Glutamatergic neuron (in vitro differentiated cells): ENCODE results near the gene PTPN13. TPM values are rescaled to one million over a fixed set of nuclear protein-coding genes. Genes with fewer than 3 reads are reported as not detected.

Experiments
- DNase-seq: peaks from one replicate; pipeline ENCODE4 v3.0.0; 2022
- H3K27ac Mint-ChIP-seq: one replicate; pipeline ENCODE4 v1.8.0; 2020; ENCODE audit warnings: mild to moderate bottlenecking, mixed read lengths, inconsistent platforms; ENCODE audit not compliant: unreplicated experiment
- H3K27me3 Mint-ChIP-seq: one replicate; pipeline ENCODE4 v1.8.0; 2020; ENCODE audit warnings: mild to moderate bottlenecking, moderate library complexity, mixed read lengths, inconsistent platforms; ENCODE audit not compliant: unreplicated experiment
- H3K36me3 Mint-ChIP-seq: one replicate; pipeline ENCODE4 v1.8.0; 2020; ENCODE audit warnings: mild to moderate bottlenecking, mixed read lengths, inconsistent platforms; ENCODE audit not compliant: unreplicated experiment
- H3K4me1 Mint-ChIP-seq: one replicate; pipeline ENCODE4 v1.8.0; 2020; ENCODE audit warnings: mild to moderate bottlenecking, low read depth, mixed read lengths, inconsistent platforms; ENCODE audit not compliant: unreplicated experiment
- H3K4me3 Mint-ChIP-seq: one replicate; pipeline ENCODE4 v1.8.0; 2020; ENCODE audit warnings: mild to moderate bottlenecking, mixed read lengths, inconsistent platforms; ENCODE audit not compliant: unreplicated experiment
- H3K9me3 Mint-ChIP-seq: one replicate; pipeline ENCODE4 v1.8.0; 2020; ENCODE audit warnings: mild to moderate bottlenecking, moderate library complexity, mixed read lengths, inconsistent platforms; ENCODE audit not compliant: unreplicated experiment
- CTCF ChIP-seq: fragments of 200-600 bp; sonication (generic); IDR thresholded peaks from one replicate; pipeline ENCODE4 v1.5.0; 2021; ENCODE audit not compliant: partially characterized antibody, unreplicated experiment
- total RNA-seq: library from RNA; stranded (reverse); fragmentation: NEBNext Ultra II Directional; extraction: Animal tissue kit (Norgen Biotek cat#: 25700); gene quantifications from one replicate; pipeline ENCODE4 v1.2.1, GENCODE V29; 2021; ENCODE audit not compliant: unreplicated experiment

Gene PTPN13
- total RNA-seq, 1 donor from 2014 or later = 44.1 TPM

- Mint-ChIP-seq H3K9me3 (no peaks in the 10 kb centered on the region), H3K27me3 (no peaks in the 10 kb centered on the region), H3K36me3 (peaks cover 6% of the 10 kb centered on the region), H3K27ac (no peak overlapping the region), H3K4me3 (no peak overlapping the region), H3K4me1 (no peaks in the 10 kb centered on the region)
- no peak for DNase-seq
- TF ChIP-seq CTCF = no peak
Measured at GRCh38 chr4:86818841-86819240, 224.7 kb downstream of the PTPN13 start.

GRCh38 chr4:86819561-86819960 lies 225.4 kb downstream of the PTPN13 start:
- H3K4me1 Mint-ChIP-seq = no peaks in the 10 kb centered on the region
- H3K9me3 Mint-ChIP-seq = no peaks in the 10 kb centered on the region
- no peak for TF ChIP-seq CTCF
- H3K27ac Mint-ChIP-seq = no peak overlapping the region
- H3K4me3 Mint-ChIP-seq = no peak overlapping the region
- DNase-seq = no peak
- H3K36me3 Mint-ChIP-seq = peaks cover 6% of the 10 kb centered on the region
- no peaks in the 10 kb centered on the region for H3K27me3 Mint-ChIP-seq

- no peak for DNase-seq
- Mint-ChIP-seq H3K27ac (no peak overlapping the region), H3K27me3 (no peaks in the 10 kb centered on the region), H3K36me3 (no peaks in the 10 kb centered on the region), H3K4me3 (no peak overlapping the region), H3K4me1 (no peaks in the 10 kb centered on the region), H3K9me3 (no peaks in the 10 kb centered on the region)
- no peak for TF ChIP-seq CTCF
Measured at GRCh38 chr4:86821151-86821550, 227.0 kb downstream of the PTPN13 start.

GRCh38 chr4:86822136-86822535 lies 228.0 kb downstream of the PTPN13 start:
- no peaks in the 10 kb centered on the region for H3K36me3 Mint-ChIP-seq

GRCh38 chr4:86825511-86825910 lies 231.4 kb downstream of the PTPN13 start:
- DNase-seq = no peak
- H3K4me3 Mint-ChIP-seq = no peak overlapping the region
- TF ChIP-seq CTCF = no peak
- H3K27me3 Mint-ChIP-seq = no peaks in the 10 kb centered on the region
- H3K9me3 Mint-ChIP-seq = no peaks in the 10 kb centered on the region
- H3K36me3 Mint-ChIP-seq = no peaks in the 10 kb centered on the region
- H3K4me1 Mint-ChIP-seq = no peaks in the 10 kb centered on the region
- H3K27ac Mint-ChIP-seq = no peak overlapping the region

More at GRCh38 chr4:86822136-86822535, 228.0 kb downstream of the PTPN13 start:
- no peak for TF ChIP-seq CTCF
- no peaks in the 10 kb centered on the region for H3K27me3 Mint-ChIP-seq
- DNase-seq = no peak
- no peak overlapping the region for H3K4me3 Mint-ChIP-seq
- H3K4me1 Mint-ChIP-seq = no peaks in the 10 kb centered on the region
- no peaks in the 10 kb centered on the region for H3K9me3 Mint-ChIP-seq
- H3K27ac Mint-ChIP-seq = no peak overlapping the region
